Esophagus muscularis mucosa (tissue), 4 donors: ENCODE data around the gene OR1C1. TPM values are rescaled to one million over a fixed set of nuclear protein-coding genes. Genes with fewer than 3 reads are reported as not detected.
"Not testable (repeated sequence)": the region's sequence is repeated elsewhere in the genome, so short reads cannot be mapped to it uniquely, and the experiment has no call there.

Experiments
- DNase-seq: peaks from one replicate; pipeline ENCODE4 v3.0.0-alpha.2; 2017; ENCODE audit errors: extremely low spot score
- H3K27ac ChIP-seq, 4 donors: fragments of 200-600 bp; sonication (generic); replicated peaks in 1 of 4; 1 replicate in 3 of 4; 2 replicates in 1 of 4; pipeline ENCODE4 v1.5.1; 2016 to 2019; ENCODE audit warnings: mild to moderate bottlenecking in 1 of 4
- H3K27me3 ChIP-seq, 4 donors: fragments of 200-600 bp; sonication (generic); one replicate each; pipeline versions ENCODE4 v1.5.1 to v1.6.0; 2016 to 2019
- H3K36me3 ChIP-seq, 4 donors: fragments of 200-600 bp; sonication (generic); one replicate each; pipeline ENCODE4 v1.5.1; 2016 to 2019
- H3K4me1 ChIP-seq, 4 donors: fragments of 200-600 bp; sonication (generic); one replicate each; pipeline ENCODE4 v1.5.1; 2016 to 2019
- H3K4me3 ChIP-seq, 4 donors: fragments of 200-600 bp; sonication (generic); 1 replicate in 2 of 4; 2 replicates in 2 of 4; pipeline ENCODE4 v1.5.1; 2016 to 2019; ENCODE audit warnings: mild to moderate bottlenecking in 4 of 4, moderate library complexity in 1 of 4
- H3K9me3 ChIP-seq, 4 donors: fragments of 200-600 bp; sonication (generic); 1 replicate in 3 of 4; 2 replicates in 1 of 4; pipeline ENCODE4 v1.5.1; 2016 to 2019
- CTCF ChIP-seq, 3 experiments: fragments of 200-600 bp in 2 of 3; fragments of 450-650 bp in 1 of 3; sonication (generic) in 2 of 3; IDR thresholded peaks; one replicate each; pipeline ENCODE4 v1.5.1; 2017 to 2019; ENCODE audit warnings: antibody characterized with exemption in 3 of 3, mild to moderate bottlenecking in 2 of 3, moderate library complexity in 1 of 3
- EP300 ChIP-seq: sonication (generic); formaldehyde crosslinking; IDR thresholded peaks from one replicate; pipeline ENCODE4 v1.6.1; 2017; ENCODE audit warnings: antibody characterized with exemption
- POLR2A ChIP-seq: fragments of 450-650 bp; IDR thresholded peaks from one replicate; pipeline ENCODE4 v1.6.1; 2017; ENCODE audit warnings: antibody characterized with exemption, moderate library complexity, mild to moderate bottlenecking, low read depth
- POLR2AphosphoS5 ChIP-seq, 2 donors: sonication (generic); formaldehyde crosslinking; IDR thresholded peaks; one replicate each; pipeline ENCODE4 v1.6.1; 2017; ENCODE audit warnings: antibody characterized with exemption in 2 of 2
- WGBS: methylation state at CpG from one replicate; pipeline ENCODE4 v1.1.5; 2018; 5-methylcytosine and 5-hydroxymethylcytosine counted together
- intact Hi-C: fragments of 100-400 bp; cut with DNase I; formaldehyde crosslinking; loops from one replicate; pipeline ENCODE4 v1.15.1; 2023
- total RNA-seq, 4 donors: library from RNA; depleted of rRNA; stranded (reverse); fragments of >200 nt; gene quantifications; one replicate each; pipeline versions ENCODE4 v1.1.0 to v1.2.1, GENCODE V29; 2016

The OR1C1 gene, protein sequence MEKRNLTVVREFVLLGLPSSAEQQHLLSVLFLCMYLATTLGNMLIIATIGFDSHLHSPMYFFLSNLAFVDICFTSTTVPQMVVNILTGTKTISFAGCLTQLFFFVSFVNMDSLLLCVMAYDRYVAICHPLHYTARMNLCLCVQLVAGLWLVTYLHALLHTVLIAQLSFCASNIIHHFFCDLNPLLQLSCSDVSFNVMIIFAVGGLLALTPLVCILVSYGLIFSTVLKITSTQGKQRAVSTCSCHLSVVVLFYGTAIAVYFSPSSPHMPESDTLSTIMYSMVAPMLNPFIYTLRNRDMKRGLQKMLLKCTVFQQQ
- total RNA-seq = not detected

GRCh38 chr1:247760456-247760855, at the start of gene OR1C1:
OR1C1 (minus strand) TSS chr1:247760556; CDS start chr1:247758406, 2,150 bp downstream.
- Histone ChIP-seq H3K27ac (no peak within 1 kb of the TSS), H3K4me1 (no peaks in the 10 kb centered on the region), H3K27me3 (no peaks in the 10 kb centered on the region), H3K36me3 (no peaks in the 10 kb centered on the region), H3K9me3 (no peaks in the 10 kb centered on the region), H3K4me3 (no peak within 1 kb of the TSS)
- TF ChIP-seq EP300 = no peak
- TF ChIP-seq POLR2AphosphoS5 (IDR thresholded peaks at IDR 0.05) = no peak
- no peak for TF ChIP-seq POLR2A
- TF ChIP-seq CTCF (IDR thresholded peaks at IDR 0.05) = no peak
- WGBS = 88% methylated on average over 3 of the region's 3 CpGs
- intact Hi-C loops = no loop called here
- no peak for DNase-seq

- Histone ChIP-seq H3K36me3 (no peaks in the 10 kb centered on the region), H3K27ac (no peak overlapping the region), H3K4me3 (no peak overlapping the region), H3K4me1 (no peaks in the 10 kb centered on the region), H3K27me3 (no peaks in the 10 kb centered on the region), H3K9me3 (no peaks in the 10 kb centered on the region)
- WGBS = 41% methylated on average over 2 of the region's 2 CpGs
- no peak for TF ChIP-seq POLR2AphosphoS5 (IDR thresholded peaks at IDR 0.05)
- no peak for TF ChIP-seq CTCF (IDR thresholded peaks at IDR 0.05)
- TF ChIP-seq POLR2A = no peak
- no peak for TF ChIP-seq EP300
- DNase-seq = no peak
- intact Hi-C loops = no loop called here
Observed at GRCh38 chr1:247797518-247797917, 37.2 kb upstream of the OR1C1 start.

- Histone ChIP-seq H3K9me3 (no peaks in the 10 kb centered on the region), H3K27me3 (no peaks in the 10 kb centered on the region), H3K36me3 (no peaks in the 10 kb centered on the region), H3K27ac (no peak overlapping the region), H3K4me1 (no peaks in the 10 kb centered on the region), H3K4me3 (no peak overlapping the region)
- no peak for DNase-seq
- intact Hi-C loops = no loop called here
- TF ChIP-seq EP300 (no peak), CTCF (IDR thresholded peaks at IDR 0.05) (no peak), POLR2AphosphoS5 (IDR thresholded peaks at IDR 0.05) (no peak), POLR2A (no peak)
Observed at GRCh38 chr1:247769603-247770002, 9.2 kb upstream of the OR1C1 start.

DNA sequence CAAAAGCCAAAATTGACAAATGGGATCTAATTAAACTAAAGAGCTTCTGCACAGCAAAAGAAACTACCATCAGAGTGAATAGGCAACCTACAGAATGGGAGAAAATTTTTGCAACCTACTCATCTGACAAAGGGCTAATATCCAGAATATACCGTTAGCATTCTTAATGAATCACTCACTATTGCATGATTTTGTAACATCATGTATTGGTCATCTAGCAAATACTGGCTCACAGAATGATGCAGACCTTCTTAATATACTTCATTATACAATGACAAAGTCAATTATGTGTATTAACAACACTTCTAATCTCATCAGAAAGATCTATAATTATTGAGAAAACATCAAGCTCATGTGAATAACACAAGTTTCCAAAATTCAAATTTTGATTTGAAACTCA, 6.0 kb downstream of the OR1C1 start:
- WGBS = 89% methylated on average over 1 of the region's 1 CpG
- H3K27me3 ChIP-seq, H3K4me3 ChIP-seq, intact Hi-C loops, H3K27ac ChIP-seq, DNase-seq, H3K4me1 ChIP-seq, H3K36me3 ChIP-seq: not testable (repeated sequence)
- peaks cover 0 to 14% (median 0%) of the 10 kb centered on the region in 4 donors for H3K9me3 ChIP-seq

- no peaks in the 10 kb centered on the region for H3K36me3 ChIP-seq
- 50% methylated on average over 1 of the region's 1 CpG for WGBS
- H3K9me3 ChIP-seq = peaks cover 0 to 16% (median 2%) of the 10 kb centered on the region in 4 donors
- intact Hi-C loops = no loop called here
- H3K4me1 ChIP-seq = no peaks in the 10 kb centered on the region
- TF ChIP-seq POLR2A (no peak), CTCF (IDR thresholded peaks at IDR 0.05) (no peak), EP300 (no peak), POLR2AphosphoS5 (IDR thresholded peaks at IDR 0.05) (no peak)
- H3K27me3 ChIP-seq = no peaks in the 10 kb centered on the region
- no peak overlapping the region for H3K27ac ChIP-seq
- H3K4me3 ChIP-seq = no peak overlapping the region
- no peak for DNase-seq
Observed at GRCh38 chr1:247749870-247750269, 10.5 kb downstream of the OR1C1 start.
